ENCODE data around the gene MOB1A.

- TF ChIP-seq CTCF (IDR thresholded peaks at IDR 0.05; ENCODE audit: low read depth, low read length): no peak
- TF ChIP-seq MAX (IDR thresholded peaks at IDR 0.05; ENCODE audit: low read depth, low read length): no peak
- no peak for TF ChIP-seq POLR2A (IDR thresholded peaks at IDR 0.05; ENCODE audit: extremely low read depth, insufficient read length)
Measured at GRCh38 chr2:74199871-74200305, 21.2 kb upstream of the MOB1A start.
